Keratinocyte (primary cell): ENCODE measurements around the gene SYCE3. TPM values are rescaled to one million over a fixed set of nuclear protein-coding genes. Genes with fewer than 3 reads are reported as not detected.

Experiments
- DNase-seq: peaks from one replicate; pipeline ENCODE4 v3.0.0-alpha.2; 2011; ENCODE audit warnings: low read depth, missing footprints, low spot score
- FAIRE-seq: peaks from 2 replicates; lab custom pipeline; 2011; peaks lifted over from hg19 to GRCh38; lab: Jason Lieb, UNC
- H2AFZ ChIP-seq: 2 replicates; pipeline ENCODE4 v1.6.0; 2012; ENCODE audit warnings: low read length, control low read depth, inconsistent platforms; ENCODE audit not compliant: control insufficient read depth
- H3K27ac ChIP-seq: 2 replicates; pipeline ENCODE4 v1.5.1; 2011; ENCODE audit warnings: low read length; ENCODE audit not compliant: control insufficient read depth, insufficient read depth
- H3K27me3 ChIP-seq: 3 replicates; pipeline ENCODE4 v1.6.0; 2011; ENCODE audit warnings: low read length; ENCODE audit not compliant: control insufficient read depth, insufficient read depth; ENCODE audit errors: extremely low read depth
- H3K36me3 ChIP-seq, 2 experiments: 2 replicates in 1 of 2; 3 replicates in 1 of 2; pipeline ENCODE4 v1.5.1; 2011; ENCODE audit warnings: low read length in 2 of 2, mild to moderate bottlenecking in 1 of 2; ENCODE audit not compliant: control insufficient read depth in 2 of 2, insufficient read depth in 2 of 2; ENCODE audit errors: extremely low read depth in 1 of 2
- H3K4me1 ChIP-seq: 3 replicates; pipeline ENCODE4 v1.5.1; 2011; ENCODE audit warnings: low read length; ENCODE audit not compliant: control insufficient read depth, insufficient read depth; ENCODE audit errors: extremely low read depth
- H3K4me2 ChIP-seq: 3 replicates; pipeline ENCODE4 v1.6.0; 2011; ENCODE audit warnings: low read depth, low read length; ENCODE audit not compliant: control insufficient read depth, insufficient read depth; ENCODE audit errors: extremely low read depth
- H3K4me3 ChIP-seq, 3 experiments: fragments of 200-600 bp in 1 of 3; sonication (generic) in 1 of 3; 2 replicates in 2 of 3; 3 replicates in 1 of 3; pipeline ENCODE4 v1.5.1; 2011 to 2016; ENCODE audit warnings: low read length in 3 of 3, mild to moderate bottlenecking in 3 of 3, control low read depth in 2 of 3, inconsistent platforms in 1 of 3, low read depth in 1 of 3, mixed read lengths in 1 of 3, mixed run types in 1 of 3, moderate library complexity in 1 of 3; ENCODE audit not compliant: control insufficient read depth in 2 of 3, insufficient read depth in 2 of 3; ENCODE audit errors: extremely low read depth in 1 of 3
- H3K79me2 ChIP-seq: 2 replicates; pipeline ENCODE4 v1.6.0; 2012; ENCODE audit warnings: low read length; ENCODE audit not compliant: control insufficient read depth, insufficient read depth
- H3K9ac ChIP-seq: 3 replicates; pipeline ENCODE4 v1.6.0; 2011; ENCODE audit warnings: low read length; ENCODE audit not compliant: control insufficient read depth, insufficient read depth; ENCODE audit errors: extremely low read depth
- H3K9me1 ChIP-seq: 3 replicates; pipeline ENCODE4 v1.6.0; 2011; ENCODE audit warnings: low read length; ENCODE audit not compliant: control insufficient read depth, insufficient read depth; ENCODE audit errors: extremely low read depth
- H3K9me3 ChIP-seq: 2 replicates; pipeline ENCODE4 v1.5.1; 2012; ENCODE audit warnings: low read depth, low read length; ENCODE audit not compliant: control insufficient read depth
- H4K20me1 ChIP-seq: 3 replicates; pipeline ENCODE4 v1.6.0; 2011; ENCODE audit warnings: low read length; ENCODE audit not compliant: control insufficient read depth, insufficient read depth; ENCODE audit errors: extremely low read depth
- EZH2 ChIP-seq: IDR thresholded peaks from one replicate; pipeline ENCODE4 v1.6.1; 2012; ENCODE audit warnings: inconsistent platforms, mild to moderate bottlenecking, low read length, moderate library complexity
- dilution Hi-C: fragments of 300-500 bp; cut with MboI; formaldehyde crosslinking; loops from one replicate; pipeline ENCODE4 v1.7.0; 2020; ENCODE audit warnings: low sequenced_read_pairs; ENCODE audit not compliant: extremely low pct_ligation_motif_present
- polyA plus RNA-seq, 5 experiments: library from polyadenylated mRNA; depleted of rRNA in 3 of 5; stranded (reverse) in 3 of 5; stranded (forward) in 1 of 5; unstranded in 1 of 5; fragments of >200 nt; gene quantifications; 1 replicate in 1 of 5; 2 replicates in 3 of 5; 3 replicates in 1 of 5; pipeline versions ENCODE4 v1.2.1 to v1.2.3, GENCODE V29; 2011 to 2012; ENCODE audit warnings: missing spikeins in 2 of 5, low read depth in 1 of 5, low replicate concordance in 1 of 5
- TF ChIP-seq, protein P1 (sequence below), 3 experiments: IDR thresholded peaks in 1 of 3; conservative IDR thresholded peaks in 1 of 3; optimal IDR thresholded peaks in 1 of 3; 2 replicates in 2 of 3; 3 replicates in 1 of 3; pipeline versions ENCODE3 to v1.5.1; 2011; ENCODE audit warnings: low read length in 3 of 3, mild to moderate bottlenecking in 3 of 3, moderate library complexity in 2 of 3, control low read depth in 1 of 3, inconsistent platforms in 1 of 3; ENCODE audit not compliant: insufficient read depth in 2 of 3; ENCODE audit errors: extremely low read depth in 1 of 3

SYCE3 gene
- polyA plus RNA-seq, 1 donor (not counting 4 experiments of a cell fraction or from before 2014, with no cell fraction given): 0.17 TPM

DNA sequence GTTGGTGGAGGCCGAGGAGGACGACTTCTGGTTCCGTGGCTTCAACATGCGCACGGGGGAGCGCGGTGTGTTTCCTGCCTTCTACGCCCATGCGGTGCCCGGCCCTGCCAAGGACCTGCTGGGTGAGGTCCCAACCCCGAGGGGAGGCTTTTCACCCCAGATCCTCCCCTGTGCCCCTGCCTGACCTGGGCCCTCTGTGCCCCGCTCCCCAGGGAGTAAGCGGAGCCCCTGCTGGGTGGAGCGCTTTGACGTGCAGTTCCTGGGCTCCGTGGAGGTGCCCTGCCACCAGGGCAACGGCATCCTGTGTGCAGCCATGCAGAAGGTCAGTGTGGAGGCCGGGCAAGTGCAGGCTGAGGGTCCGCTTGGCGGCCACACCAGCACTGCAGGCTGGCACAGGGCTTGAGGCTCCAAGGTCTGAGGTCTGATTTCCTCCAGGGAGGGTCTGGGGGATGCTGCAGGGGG, 42.9 kb upstream of the SYCE3 start:
- H2AFZ ChIP-seq: no peak overlapping the region
- no peaks in the 10 kb centered on the region for H3K9me1 ChIP-seq
- no peak overlapping the region for H3K4me2 ChIP-seq
- H3K4me3 ChIP-seq: no peak overlapping the region
- H3K9me3 ChIP-seq: no peaks in the 10 kb centered on the region
- H3K4me1 ChIP-seq: no peaks in the 10 kb centered on the region
- H3K9ac ChIP-seq: no peak overlapping the region
- H4K20me1 ChIP-seq: no peaks in the 10 kb centered on the region
- no peaks in the 10 kb centered on the region for H3K79me2 ChIP-seq
- H3K27ac ChIP-seq: no peak overlapping the region
- H3K27me3 ChIP-seq: peaks cover 51% of the 10 kb centered on the region
- H3K36me3 ChIP-seq: no peaks in the 10 kb centered on the region
- TF ChIP-seq, protein P1, sequence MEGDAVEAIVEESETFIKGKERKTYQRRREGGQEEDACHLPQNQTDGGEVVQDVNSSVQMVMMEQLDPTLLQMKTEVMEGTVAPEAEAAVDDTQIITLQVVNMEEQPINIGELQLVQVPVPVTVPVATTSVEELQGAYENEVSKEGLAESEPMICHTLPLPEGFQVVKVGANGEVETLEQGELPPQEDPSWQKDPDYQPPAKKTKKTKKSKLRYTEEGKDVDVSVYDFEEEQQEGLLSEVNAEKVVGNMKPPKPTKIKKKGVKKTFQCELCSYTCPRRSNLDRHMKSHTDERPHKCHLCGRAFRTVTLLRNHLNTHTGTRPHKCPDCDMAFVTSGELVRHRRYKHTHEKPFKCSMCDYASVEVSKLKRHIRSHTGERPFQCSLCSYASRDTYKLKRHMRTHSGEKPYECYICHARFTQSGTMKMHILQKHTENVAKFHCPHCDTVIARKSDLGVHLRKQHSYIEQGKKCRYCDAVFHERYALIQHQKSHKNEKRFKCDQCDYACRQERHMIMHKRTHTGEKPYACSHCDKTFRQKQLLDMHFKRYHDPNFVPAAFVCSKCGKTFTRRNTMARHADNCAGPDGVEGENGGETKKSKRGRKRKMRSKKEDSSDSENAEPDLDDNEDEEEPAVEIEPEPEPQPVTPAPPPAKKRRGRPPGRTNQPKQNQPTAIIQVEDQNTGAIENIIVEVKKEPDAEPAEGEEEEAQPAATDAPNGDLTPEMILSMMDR (optimal IDR thresholded peaks at IDR 0.05 in 1 of 3, IDR thresholded peaks at IDR 0.05 in 1 of 3, conservative IDR thresholded peaks at IDR 0.05 in 1 of 3; ENCODE audit: extremely low read depth in 1 of 3, insufficient read depth in 2 of 3, low read length in 3 of 3): no peak
- TF ChIP-seq EZH2: no peak
- dilution Hi-C loops: no loop called here
- DNase-seq (no peak), FAIRE-seq (no peak)

DNA sequence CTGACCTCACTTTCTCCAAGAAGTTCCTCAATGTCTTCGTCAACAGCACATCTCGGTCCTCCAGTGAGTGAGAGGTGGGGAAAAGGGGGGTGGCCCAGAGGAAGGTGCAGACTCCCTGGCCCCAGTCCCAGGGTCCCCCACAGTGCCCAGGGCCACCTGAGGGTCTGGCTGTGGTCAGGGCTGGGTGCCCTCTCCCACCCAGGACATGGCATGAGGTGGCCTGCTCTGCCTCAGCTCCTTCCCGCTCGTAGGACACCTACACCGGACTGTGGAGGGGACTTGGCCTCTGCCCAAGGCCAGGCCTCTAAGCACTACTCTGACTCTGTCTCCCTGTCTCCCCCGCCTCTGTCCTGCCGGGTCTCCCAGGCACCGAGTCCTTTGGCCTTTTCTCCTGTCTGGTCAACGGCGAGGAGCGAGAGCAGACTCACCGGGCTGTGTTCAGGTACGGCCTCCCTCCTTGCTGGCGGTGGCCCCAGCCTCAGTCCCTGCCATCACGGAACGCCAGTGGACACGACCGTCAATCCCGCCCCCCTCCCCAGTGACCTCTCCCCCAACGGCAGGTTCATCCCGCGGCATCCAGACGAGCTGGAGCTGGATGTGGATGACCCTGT, 42.4 kb upstream of the SYCE3 start:
- no peaks in the 10 kb centered on the region for H3K4me1 ChIP-seq
- peaks cover 51% of the 10 kb centered on the region for H3K27me3 ChIP-seq
- dilution Hi-C loops: no loop called here
- H3K9me1 ChIP-seq: no peaks in the 10 kb centered on the region
- DNase-seq (no peak), FAIRE-seq (no peak)
- H3K79me2 ChIP-seq: no peaks in the 10 kb centered on the region
- H3K9ac ChIP-seq: no peak overlapping the region
- no peaks in the 10 kb centered on the region for H4K20me1 ChIP-seq
- H2AFZ ChIP-seq: no peak overlapping the region
- H3K36me3 ChIP-seq: no peaks in the 10 kb centered on the region
- no peaks in the 10 kb centered on the region for H3K9me3 ChIP-seq
- no peak overlapping the region for H3K4me3 ChIP-seq
- TF ChIP-seq, protein P1 (optimal IDR thresholded peaks at IDR 0.05 in 1 of 3, IDR thresholded peaks at IDR 0.05 in 1 of 3, conservative IDR thresholded peaks at IDR 0.05 in 1 of 3; ENCODE audit: extremely low read depth in 1 of 3, insufficient read depth in 2 of 3, low read length in 3 of 3): no peak
- TF ChIP-seq EZH2: no peak
- no peak overlapping the region for H3K27ac ChIP-seq
- H3K4me2 ChIP-seq: no peak overlapping the region
